OCI-LY7 (cell line): ENCODE data around the gene CMAS. TPM values are rescaled to one million over a fixed set of nuclear protein-coding genes. Genes with fewer than 3 reads are reported as not detected.

Experiments
- Bru-seq: library from RNA; stranded (reverse); fragments of 400-500 nt; gene quantifications from one replicate; lab custom pipeline; 2021; lab: Mats Ljungman, UMichigan
- BruChase-seq, 2 experiments: library from RNA; stranded (reverse); fragments of 400-500 nt; gene quantifications; one replicate each; lab custom pipeline; 2021; lab: Mats Ljungman, UMichigan
- BruUV-seq: library from RNA; stranded (reverse); fragments of 400-500 nt; replicated peaks from 2 replicates; lab custom pipeline; 2021; lab: Mats Ljungman, UMichigan
- CTCF ChIA-PET: fragments of 300-600 bp; sonication (Branson Sonifier 250); formaldehyde crosslinking; loops from one replicate; lab custom pipeline; 2022; ENCODE audit warnings: antibody characterized with exemption; ENCODE audit not compliant: unreplicated experiment; lab: Charles Lee
- POLR2A ChIA-PET: fragments of 300-600 bp; sonication (Branson Sonifier 250); formaldehyde crosslinking; loops from one replicate; lab custom pipeline; 2022; ENCODE audit warnings: antibody characterized with exemption; lab: Charles Lee
- DNase-seq: peaks from one replicate; pipeline ENCODE4 v3.0.0-alpha.2; 2015; ENCODE audit warnings: low spot score
- H2AFZ ChIP-seq: fragments of 200-600 bp; sonication (generic), shearing (Covaris generic); 2 replicates; pipeline ENCODE4 v1.6.1; 2014; ENCODE audit warnings: mild to moderate bottlenecking, antibody characterized with exemption, low read length, moderate library complexity
- H3K27ac ChIP-seq: fragments of 200-600 bp; sonication (generic); 2 replicates; pipeline ENCODE4 v1.5.1; 2014; ENCODE audit warnings: mixed run types, low read depth, mild to moderate bottlenecking, moderate library complexity, low read length, inconsistent platforms; ENCODE audit not compliant: poor library complexity, severe bottlenecking
- H3K36me3 ChIP-seq: fragments of 200-600 bp; sonication (generic); 2 replicates; pipeline ENCODE4 v1.6.1; 2014; ENCODE audit warnings: mild to moderate bottlenecking, antibody characterized with exemption, low read length, moderate library complexity, mixed read lengths; ENCODE audit not compliant: insufficient read depth
- H3K4me1 ChIP-seq: fragments of 200-600 bp; sonication (generic); 2 replicates; pipeline ENCODE4 v1.5.1; 2014; ENCODE audit warnings: mild to moderate bottlenecking, low read length; ENCODE audit not compliant: insufficient read depth, poor library complexity, severe bottlenecking
- H3K4me2 ChIP-seq: fragments of 200-600 bp; sonication (generic); 2 replicates; pipeline ENCODE4 v1.6.1; 2014; ENCODE audit warnings: mild to moderate bottlenecking, low read length
- H3K4me3 ChIP-seq: fragments of 200-600 bp; sonication (generic); 2 replicates; pipeline ENCODE4 v1.5.1; 2014; ENCODE audit warnings: mild to moderate bottlenecking, low read depth, low read length; ENCODE audit not compliant: poor library complexity, severe bottlenecking
- H3K79me2 ChIP-seq: fragments of 200-600 bp; sonication (generic); 2 replicates; pipeline ENCODE4 v1.6.1; 2016; ENCODE audit warnings: low read depth, mild to moderate bottlenecking, low read length, moderate library complexity, mixed read lengths; ENCODE audit not compliant: insufficient read depth
- H3K9me2 ChIP-seq: fragments of 200-600 bp; sonication (generic); 2 replicates; pipeline ENCODE4 v1.6.1; 2016; ENCODE audit warnings: mild to moderate bottlenecking, low read length, mixed read lengths; ENCODE audit not compliant: insufficient read depth
- H3K9me3 ChIP-seq: fragments of 200-600 bp; sonication (generic); 2 replicates; pipeline ENCODE4 v1.6.1; 2014; ENCODE audit warnings: mild to moderate bottlenecking, mixed run types, low read length, mixed read lengths
- H4K20me1 ChIP-seq: fragments of 200-600 bp; sonication (generic); 2 replicates; pipeline ENCODE4 v1.6.1; 2014; ENCODE audit warnings: mild to moderate bottlenecking, antibody characterized with exemption, low read length, moderate library complexity, mixed read lengths; ENCODE audit not compliant: insufficient read depth
- EZH2phosphoT487 ChIP-seq: fragments of 200-600 bp; sonication (generic); IDR thresholded peaks from 2 replicates; pipeline ENCODE4 v1.6.1; 2018; ENCODE audit warnings: low read depth, borderline replicate concordance, mild to moderate bottlenecking, mixed run types, antibody characterized with exemption, low read length, moderate library complexity, mixed read lengths
- intact Hi-C: fragments of 100-400 bp; cut with micrococcal nuclease; formaldehyde crosslinking; loops from one replicate; pipeline ENCODE4 v1.10.0; 2022; ENCODE audit not compliant: unreplicated experiment
- long read RNA-seq: library from polyadenylated mRNA; stranded (forward); transcript quantifications from one replicate; pipeline ENCODE4 v2.0.0, GENCODE V29; 2022
- total RNA-seq, 2 experiments: library from RNA; depleted of rRNA in 1 of 2; stranded (reverse); fragments of >200 nt in 1 of 2; shearing (Covaris generic) in 1 of 2; gene quantifications; 2 replicates each; pipeline ENCODE4 v1.2.3, GENCODE V29; 2014 to 2022
- TF ChIP-seq, protein P1 (sequence below): fragments of 200-600 bp; sonication (generic); conservative IDR thresholded peaks from 2 replicates; pipeline ENCODE4 v1.5.1; 2014; ENCODE audit warnings: mild to moderate bottlenecking, antibody characterized with exemption, low read length, moderate library complexity, mixed read lengths

Gene CMAS
- total RNA-seq (2014; rRNA removed; shearing (Covaris generic)) (19.9 and 22.2 TPM in 2 replicates), total RNA-seq (2022) (40.2 and 41.1 TPM in 2 replicates), Bru-seq, nascent RNA (percentile 78 among the genes with signal in this experiment), BruChase-seq, experiment 1, labeled RNA remaining after a 6-hour chase (percentile 74 among the genes with signal in this experiment), BruChase-seq, experiment 2, labeled RNA remaining after a 2-hour chase (percentile 73 among the genes with signal in this experiment)
- long read RNA-seq, transcript CMAS-201 (8 exons, 1,787 nt): major isoform, 171 of 176 reads
- long read RNA-seq, partial matches to known transcripts: 2 of 176 reads
- long read RNA-seq, other reads (novel, unspliced or antisense): 1 of 176 reads

DNA sequence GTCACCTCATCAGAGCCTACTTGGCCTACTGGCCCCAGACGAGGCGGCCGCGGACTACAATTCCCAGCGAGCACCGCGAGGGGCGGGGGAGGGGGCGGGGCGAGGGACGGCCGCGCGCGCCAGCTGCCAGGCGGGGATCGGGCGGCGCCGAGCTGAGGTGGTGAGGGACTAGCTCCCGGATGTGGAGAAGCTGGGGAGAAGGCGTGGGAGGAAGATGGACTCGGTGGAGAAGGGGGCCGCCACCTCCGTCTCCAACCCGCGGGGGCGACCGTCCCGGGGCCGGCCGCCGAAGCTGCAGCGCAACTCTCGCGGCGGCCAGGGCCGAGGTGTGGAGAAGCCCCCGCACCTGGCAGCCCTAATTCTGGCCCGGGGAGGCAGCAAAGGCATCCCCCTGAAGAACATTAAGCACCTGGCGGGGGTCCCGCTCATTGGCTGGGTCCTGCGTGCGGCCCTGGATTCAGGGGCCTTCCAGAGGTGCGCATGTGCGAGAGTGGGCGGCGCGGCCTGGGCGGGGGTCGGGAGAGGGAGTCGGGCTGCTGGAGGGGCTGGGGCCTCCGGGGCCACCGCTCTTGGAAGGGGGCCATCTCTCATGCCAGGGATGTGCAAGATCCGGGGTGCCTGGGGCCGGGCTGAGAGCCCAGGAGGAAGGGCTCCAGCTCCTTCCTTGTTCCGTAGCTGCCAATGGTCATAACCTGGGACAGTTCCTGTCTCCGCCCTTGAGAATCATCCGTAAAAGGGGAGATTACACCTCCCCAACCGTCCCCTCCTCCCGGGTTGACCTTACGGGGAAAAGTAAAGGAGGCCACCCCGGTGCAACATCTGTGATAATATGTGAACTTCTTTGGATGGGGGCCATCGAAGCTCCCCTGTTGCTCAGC, at the start of gene CMAS:
Gene CMAS, plus strand, starts transcription at position 129 of the 878 bp plus-strand sequence. Its CDS starts 86 bp downstream, at position 215.
- CTCF ChIA-PET: interaction anchor here (1.0 to 2.1 kb wide), 2 partner anchors 10 kb away, joined by 6 to 7 read pairs; no protein-coding TSS in a partner anchor
- DNase-seq: peak; percentile 78
- Histone ChIP-seq H3K4me1 (peaks cover 4% of the 10 kb centered on the region), H4K20me1 (peaks cover 6% of the 10 kb centered on the region; the same call in 1 of the 2 replicates), H3K4me2 (peak within 1 kb of the TSS; percentile 69), H3K36me3 (peaks cover 12% of the 10 kb centered on the region), H3K9me3 (no peaks in the 10 kb centered on the region), H3K27ac (peak within 1 kb of the TSS; percentile 52), H3K79me2 (peaks cover 16% of the 10 kb centered on the region; the same call in 1 of the 2 replicates), H2AFZ (peak within 1 kb of the TSS; percentile 88), H3K4me3 (peak within 1 kb of the TSS; percentile 98), H3K9me2 (no peaks in the 10 kb centered on the region)
- BruUV-seq: no TSS peak
- POLR2A ChIA-PET: interaction anchor here (0.6 to 2.0 kb wide), 7 partner anchors 9 to 548 kb away, joined by 3 to 10 read pairs (median 4); no protein-coding TSS in a partner anchor
- intact Hi-C loops: loop anchor here (5.0 to 10.0 kb wide), 2 partner anchors 498 to 581 kb away; partner anchors contain the start of genes C2CD5 and ETNK1
- TF ChIP-seq, protein P1, sequence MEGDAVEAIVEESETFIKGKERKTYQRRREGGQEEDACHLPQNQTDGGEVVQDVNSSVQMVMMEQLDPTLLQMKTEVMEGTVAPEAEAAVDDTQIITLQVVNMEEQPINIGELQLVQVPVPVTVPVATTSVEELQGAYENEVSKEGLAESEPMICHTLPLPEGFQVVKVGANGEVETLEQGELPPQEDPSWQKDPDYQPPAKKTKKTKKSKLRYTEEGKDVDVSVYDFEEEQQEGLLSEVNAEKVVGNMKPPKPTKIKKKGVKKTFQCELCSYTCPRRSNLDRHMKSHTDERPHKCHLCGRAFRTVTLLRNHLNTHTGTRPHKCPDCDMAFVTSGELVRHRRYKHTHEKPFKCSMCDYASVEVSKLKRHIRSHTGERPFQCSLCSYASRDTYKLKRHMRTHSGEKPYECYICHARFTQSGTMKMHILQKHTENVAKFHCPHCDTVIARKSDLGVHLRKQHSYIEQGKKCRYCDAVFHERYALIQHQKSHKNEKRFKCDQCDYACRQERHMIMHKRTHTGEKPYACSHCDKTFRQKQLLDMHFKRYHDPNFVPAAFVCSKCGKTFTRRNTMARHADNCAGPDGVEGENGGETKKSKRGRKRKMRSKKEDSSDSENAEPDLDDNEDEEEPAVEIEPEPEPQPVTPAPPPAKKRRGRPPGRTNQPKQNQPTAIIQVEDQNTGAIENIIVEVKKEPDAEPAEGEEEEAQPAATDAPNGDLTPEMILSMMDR: no peak
- no peak for TF ChIP-seq EZH2phosphoT487

DNA sequence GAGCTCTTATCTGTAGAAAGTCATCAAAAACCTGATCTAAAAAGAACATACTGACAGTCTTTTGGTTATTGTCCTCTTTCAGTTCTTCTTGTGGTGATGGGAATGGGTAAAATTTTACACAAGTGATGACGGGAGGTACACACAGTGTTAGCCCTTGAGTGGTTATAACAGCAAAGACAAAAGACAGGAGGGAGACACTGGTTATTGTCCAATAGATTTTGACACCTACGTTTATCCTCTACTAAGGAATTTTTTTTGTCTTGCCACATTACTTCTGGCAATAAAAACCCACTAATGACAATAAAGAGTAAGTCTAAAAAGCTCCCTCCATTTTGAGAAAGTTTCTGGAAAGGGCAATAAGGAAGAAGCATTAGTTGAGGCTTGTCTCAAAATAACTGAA, 47.7 kb upstream of the CMAS start:
- intact Hi-C loops: no loop called here
- Histone ChIP-seq H3K36me3 (no peaks in the 10 kb centered on the region), H3K4me1 (no peaks in the 10 kb centered on the region), H3K4me2 (no peak overlapping the region), H3K79me2 (no peaks in the 10 kb centered on the region), H3K9me3 (no peaks in the 10 kb centered on the region), H4K20me1 (no peaks in the 10 kb centered on the region), H3K27ac (no peak overlapping the region), H3K4me3 (no peak overlapping the region), H2AFZ (no peak overlapping the region), H3K9me2 (no peaks in the 10 kb centered on the region)
- ChIA-PET POLR2A (no interaction called here), CTCF (no interaction called here)
- DNase-seq: no peak
- no TSS peak for BruUV-seq
- TF ChIP-seq EZH2phosphoT487: no peak
- TF ChIP-seq, protein P1: no peak
